GM23338 (cell line): ENCODE data around the gene MPC2. TPM values are rescaled to one million over a fixed set of nuclear protein-coding genes. Genes with fewer than 3 reads are reported as not detected.
A peak's percentile ranks its signal among the peaks of the same experiment; 100 is the strongest.

Experiments used
- ATAC-seq: fragments of 200-7000 bp; cut with Tn5 transposase; 3 replicates; pipeline ENCODE4 v1.9.1; 2020
- DNase-seq: peaks from one replicate; pipeline ENCODE4 v3.0.0-alpha.2; 2015; ENCODE audit warnings: low spot score
- H2AFZ ChIP-seq: fragments of 200-600 bp; sonication (generic); 2 replicates; pipeline ENCODE4 v1.8.0; 2016; ENCODE audit warnings: antibody characterized with exemption, mild to moderate bottlenecking, moderate library complexity
- H3F3A ChIP-seq: fragments of 200-600 bp; sonication (generic); replicated peaks from 2 replicates; pipeline ENCODE4 v1.8.0; 2017; ENCODE audit warnings: antibody characterized with exemption, mixed run types, low read depth
- H3K27ac ChIP-seq: fragments of 200-600 bp; sonication (generic); 2 replicates; pipeline ENCODE4 v1.6.1; 2016; ENCODE audit warnings: low read depth
- H3K27me3 ChIP-seq: fragments of 200-600 bp; sonication (generic); 2 replicates; pipeline ENCODE4 v1.8.0; 2016; ENCODE audit warnings: mild to moderate bottlenecking, mixed run types, moderate library complexity; ENCODE audit not compliant: insufficient read depth
- H3K36me3 ChIP-seq: fragments of 200-600 bp; sonication (generic); 2 replicates; pipeline ENCODE4 v1.8.0; 2016; ENCODE audit warnings: mild to moderate bottlenecking; ENCODE audit not compliant: insufficient read depth
- H3K4me1 ChIP-seq: fragments of 200-600 bp; sonication (generic); 2 replicates; pipeline ENCODE4 v1.8.0; 2016; ENCODE audit warnings: mild to moderate bottlenecking, moderate library complexity; ENCODE audit not compliant: insufficient read depth
- H3K4me2 ChIP-seq: fragments of 200-600 bp; sonication (generic); 2 replicates; pipeline ENCODE4 v1.7.1; 2017; ENCODE audit warnings: mixed run types
- H3K4me3 ChIP-seq: fragments of 200-600 bp; sonication (generic); 2 replicates; pipeline ENCODE4 v1.6.1; 2016; ENCODE audit warnings: mixed run types
- H3K79me2 ChIP-seq: fragments of 200-600 bp; sonication (generic); replicated peaks from 2 replicates; pipeline ENCODE4 v1.8.0; 2017; ENCODE audit warnings: mild to moderate bottlenecking; ENCODE audit not compliant: insufficient read depth
- H3K9me2 ChIP-seq: fragments of 200-600 bp; sonication (generic); 2 replicates; pipeline ENCODE4 v1.8.0; 2017; ENCODE audit not compliant: insufficient read depth
- H4K20me1 ChIP-seq: fragments of 200-600 bp; sonication (generic); replicated peaks from 2 replicates; pipeline ENCODE4 v1.8.0; 2017; ENCODE audit warnings: mild to moderate bottlenecking; ENCODE audit not compliant: insufficient read depth
- H3K27ac Mint-ChIP-seq: 2 replicates; pipeline ENCODE4 v1.8.0; 2020; ENCODE audit warnings: inconsistent platforms, mild to moderate bottlenecking, moderate library complexity, mixed read lengths
- H3K27me3 Mint-ChIP-seq: 3 replicates; pipeline ENCODE4 v1.8.0; 2022; ENCODE audit warnings: low read depth, mild to moderate bottlenecking, moderate library complexity, mixed read lengths, inconsistent platforms; ENCODE audit not compliant: insufficient read depth, poor library complexity
- H3K36me3 Mint-ChIP-seq: 3 replicates; pipeline ENCODE4 v1.8.0; 2021; ENCODE audit warnings: low read depth, mild to moderate bottlenecking, inconsistent platforms, moderate library complexity, mixed read lengths
- H3K4me1 Mint-ChIP-seq: 3 replicates; pipeline ENCODE4 v1.8.0; 2020; ENCODE audit warnings: mild to moderate bottlenecking, inconsistent platforms, mixed read lengths
- H3K4me3 Mint-ChIP-seq: 3 replicates; pipeline ENCODE4 v1.8.0; 2021; ENCODE audit warnings: moderate library complexity, mild to moderate bottlenecking, inconsistent platforms, mixed read lengths
- H3K9me3 Mint-ChIP-seq: 3 replicates; pipeline ENCODE4 v1.8.0; 2020; ENCODE audit warnings: moderate library complexity, mild to moderate bottlenecking, inconsistent platforms, mixed read lengths
- CREB1 ChIP-seq: fragments of 250-450 bp; sonication (Bioruptor Pico); IDR thresholded peaks from 2 replicates; pipeline ENCODE4 v1.5.0; 2020; ENCODE audit warnings: low read depth, mild to moderate bottlenecking, moderate library complexity
- CTCF ChIP-seq, 2 experiments: fragments of 200-600 bp in 1 of 2; sonication (generic) in 1 of 2; conservative IDR thresholded peaks; 2 replicates each; pipeline versions ENCODE4 v1.5.1 to v1.6.1; 2016 to 2017; ENCODE audit warnings: antibody characterized with exemption in 2 of 2, low read depth in 2 of 2, mild to moderate bottlenecking in 2 of 2, moderate library complexity in 1 of 2
- ETS1 ChIP-seq: IDR thresholded peaks from 2 replicates; pipeline ENCODE4 v1.6.1; 2016; ENCODE audit warnings: antibody characterized with exemption
- EZH2 ChIP-seq: fragments of 200-600 bp; sonication (generic); IDR thresholded peaks from one replicate; pipeline ENCODE4 v1.8.0; 2017; ENCODE audit warnings: antibody characterized with exemption, mild to moderate bottlenecking, low read depth; ENCODE audit not compliant: unreplicated experiment
- EZH2phosphoT487 ChIP-seq: fragments of 200-600 bp; sonication (generic); IDR thresholded peaks from one replicate; pipeline ENCODE4 v1.8.1; 2018; ENCODE audit warnings: antibody characterized with exemption; ENCODE audit not compliant: unreplicated experiment
- JUNB ChIP-seq: IDR thresholded peaks from one replicate; pipeline ENCODE4 v1.6.1; 2016; ENCODE audit warnings: antibody characterized with exemption; ENCODE audit not compliant: unreplicated experiment
- NANOG ChIP-seq: IDR thresholded peaks from 2 replicates; pipeline ENCODE4 v1.6.1; 2016; ENCODE audit warnings: antibody characterized with exemption, borderline replicate concordance
- POLR2AphosphoS5 ChIP-seq: IDR thresholded peaks from 2 replicates; pipeline ENCODE4 v1.6.1; 2016; ENCODE audit warnings: antibody characterized with exemption, low read depth
- REST ChIP-seq: IDR thresholded peaks from one replicate; pipeline ENCODE4 v1.6.1; 2018; ENCODE audit warnings: antibody characterized with exemption; ENCODE audit not compliant: unreplicated experiment
- STAT1 ChIP-seq: IDR thresholded peaks from one replicate; pipeline ENCODE4 v1.6.1; 2016; ENCODE audit warnings: antibody characterized with exemption; ENCODE audit not compliant: unreplicated experiment
- ZNF114 ChIP-seq: fragments of 250-450 bp; sonication (Bioruptor Pico); IDR thresholded peaks from 2 replicates; pipeline ENCODE4 v1.5.0; 2020; ENCODE audit warnings: mild to moderate bottlenecking, moderate library complexity
- ZNF331 ChIP-seq: fragments of 250-450 bp; sonication (Bioruptor Pico); IDR thresholded peaks from 2 replicates; pipeline ENCODE4 v1.5.0; 2020; ENCODE audit warnings: low read depth, mild to moderate bottlenecking, moderate library complexity
- ZNF462 ChIP-seq: fragments of 250-450 bp; sonication (Bioruptor Pico); IDR thresholded peaks from 2 replicates; pipeline ENCODE4 v1.5.0; 2020; ENCODE audit warnings: mild to moderate bottlenecking, moderate library complexity
- polyA plus RNA-seq: library from polyadenylated mRNA; unstranded; fragments of >200 nt; fragmentation: Nextera tagmentation; extraction: Ambion mirVana; gene quantifications from 2 replicates; pipeline ENCODE4 v1.2.1, GENCODE V29; 2016
- total RNA-seq: library from RNA; depleted of rRNA; stranded (reverse); fragments of >200 nt; shearing (Covaris generic); gene quantifications from 2 replicates; pipeline ENCODE4 v1.2.3, GENCODE V29; 2014

MPC2 gene
- total and polyA plus RNA-seq, 2 experiments from 2014 or later, result 21.6 to 76.9 TPM

- H2AFZ ChIP-seq, result peak overlapping the region; percentile 14
- no peak overlapping the region for H3K4me3 Mint-ChIP-seq
Measured at GRCh38 chr1:167905671-167906070, 31.2 kb downstream of the MPC2 start.

More at GRCh38 chr1:167905671-167906070, 31.2 kb downstream of the MPC2 start:
- DNase-seq (no peak), ATAC-seq (no peak)
- Histone ChIP-seq H3K27me3 (no peaks in the 10 kb centered on the region), H3K4me1 (peaks cover 20% of the 10 kb centered on the region), H3K36me3 (peaks cover 9% of the 10 kb centered on the region; the same call in 1 of the 2 replicates), H3F3A (no peaks in the 10 kb centered on the region), H3K4me3 (no peak overlapping the region; the same call in 1 of the 2 replicates), H3K9me2 (no peaks in the 10 kb centered on the region), H3K79me2 (no peaks in the 10 kb centered on the region), H3K4me2 (peak overlapping the region; percentile 49), H3K27ac (peak overlapping the region; percentile 65), H4K20me1 (no peaks in the 10 kb centered on the region)
- no peak for TF ChIP-seq ETS1
- no peak for TF ChIP-seq EZH2
- TF ChIP-seq CREB1 (CRISPR knock-in tag), result no peak
- no peak for TF ChIP-seq STAT1
- no peak for TF ChIP-seq ZNF331 (CRISPR knock-in tag)
- no peak for TF ChIP-seq POLR2AphosphoS5
- no peak for TF ChIP-seq ZNF462 (CRISPR knock-in tag)
- TF ChIP-seq JUNB, result no peak
- no peak for TF ChIP-seq NANOG
- no peak for TF ChIP-seq REST
- no peak for TF ChIP-seq EZH2phosphoT487
- TF ChIP-seq CTCF (conservative IDR thresholded peaks at IDR 0.05; ENCODE audit: low read depth in 2 of 2), result no peak
- no peak for TF ChIP-seq ZNF114 (CRISPR knock-in tag)
- Mint-ChIP-seq H3K4me1 (peaks cover 17% of the 10 kb centered on the region), H3K27me3 (peaks cover 3% of the 10 kb centered on the region), H3K9me3 (peaks cover 19% of the 10 kb centered on the region), H3K27ac (peak overlapping the region; percentile 63), H3K36me3 (peaks cover 12% of the 10 kb centered on the region)
